GM19035 (cell line): Measurements from ENCODE around the gene SELENON.

Source experiments
- ATAC-seq: cut with Tn5 transposase; IDR thresholded peaks from one replicate; pipeline ENCODE4 v1.9.1; 2021; ENCODE audit not compliant: unreplicated experiment

SELENON gene

DNA sequence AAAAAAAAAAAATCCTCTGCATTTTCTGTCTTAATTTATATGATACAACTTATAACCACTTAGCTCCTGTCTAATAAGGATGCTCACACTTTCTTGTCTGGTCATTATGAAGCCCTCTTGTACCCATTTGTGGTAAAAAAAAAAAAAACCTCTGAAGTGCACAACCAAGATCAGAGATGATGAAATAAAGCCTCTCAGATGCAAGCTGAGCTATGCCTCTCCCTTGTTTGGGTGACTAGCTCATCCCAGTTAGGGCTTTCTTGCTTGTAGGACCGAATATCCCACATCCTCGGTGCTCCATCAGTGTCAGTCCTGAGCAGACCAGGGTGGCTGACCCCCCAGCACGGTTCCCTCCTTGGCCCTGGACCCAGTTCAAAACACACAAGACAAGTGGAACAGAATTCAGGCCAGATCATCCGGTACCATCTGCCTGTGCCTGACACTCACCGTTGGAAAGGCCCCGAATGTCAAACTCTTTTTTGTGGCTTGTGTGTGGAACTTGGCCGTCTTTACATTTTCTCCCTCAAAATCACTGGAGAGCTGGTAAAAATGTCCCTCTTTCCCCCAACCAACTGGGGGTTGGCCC is 6.3 kb upstream of the SELENON start:
- no peak for ATAC-seq

GRCh38 chr1:25794325-25794724 is 5.7 kb upstream of the SELENON start:
- ATAC-seq, result no peak

- no peak for ATAC-seq
Observed at GRCh38 chr1:25795211-25795610, 4.8 kb upstream of the SELENON start.

DNA sequence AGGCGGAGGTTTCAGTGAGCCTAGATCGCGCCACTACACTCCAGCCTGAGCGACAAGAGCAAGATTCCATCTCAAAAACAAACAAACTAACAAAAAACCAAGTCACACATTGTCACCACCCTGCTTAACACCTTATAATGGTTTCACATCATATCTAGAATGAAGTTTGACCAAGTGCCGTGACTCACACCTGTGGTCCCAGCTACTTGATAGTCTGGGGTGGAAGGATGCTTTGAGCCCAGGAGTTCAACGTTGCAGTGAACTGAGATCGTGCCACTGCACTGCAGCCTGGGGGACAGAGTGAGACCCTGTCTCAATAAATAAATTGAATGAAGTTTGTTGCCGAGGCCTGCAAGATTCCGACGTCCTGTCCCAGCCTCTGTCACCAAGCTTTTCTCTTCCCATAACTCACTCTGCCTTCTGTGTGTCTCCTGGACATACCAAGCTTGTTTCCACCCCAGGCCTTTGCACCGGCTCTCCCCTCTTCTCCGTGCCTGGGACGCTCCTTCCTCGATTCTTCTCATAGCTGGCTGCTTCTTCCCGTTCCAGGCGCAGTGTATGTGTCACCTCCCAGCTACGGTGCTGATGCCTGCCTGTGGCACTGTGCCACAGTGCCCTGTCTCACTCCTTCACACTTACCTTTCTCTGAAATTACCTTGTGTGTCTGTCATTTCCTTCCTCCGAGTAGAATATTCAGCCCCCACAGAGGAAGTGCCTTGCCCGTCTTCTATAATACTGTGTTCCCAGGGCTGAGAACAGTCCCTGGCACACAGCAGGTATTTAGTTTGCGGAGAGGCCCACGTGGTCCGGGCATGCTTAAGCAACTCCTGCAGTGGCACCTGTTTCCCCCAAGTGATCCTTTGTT is 3.8 kb upstream of the SELENON start:
- no peak for ATAC-seq

DNA sequence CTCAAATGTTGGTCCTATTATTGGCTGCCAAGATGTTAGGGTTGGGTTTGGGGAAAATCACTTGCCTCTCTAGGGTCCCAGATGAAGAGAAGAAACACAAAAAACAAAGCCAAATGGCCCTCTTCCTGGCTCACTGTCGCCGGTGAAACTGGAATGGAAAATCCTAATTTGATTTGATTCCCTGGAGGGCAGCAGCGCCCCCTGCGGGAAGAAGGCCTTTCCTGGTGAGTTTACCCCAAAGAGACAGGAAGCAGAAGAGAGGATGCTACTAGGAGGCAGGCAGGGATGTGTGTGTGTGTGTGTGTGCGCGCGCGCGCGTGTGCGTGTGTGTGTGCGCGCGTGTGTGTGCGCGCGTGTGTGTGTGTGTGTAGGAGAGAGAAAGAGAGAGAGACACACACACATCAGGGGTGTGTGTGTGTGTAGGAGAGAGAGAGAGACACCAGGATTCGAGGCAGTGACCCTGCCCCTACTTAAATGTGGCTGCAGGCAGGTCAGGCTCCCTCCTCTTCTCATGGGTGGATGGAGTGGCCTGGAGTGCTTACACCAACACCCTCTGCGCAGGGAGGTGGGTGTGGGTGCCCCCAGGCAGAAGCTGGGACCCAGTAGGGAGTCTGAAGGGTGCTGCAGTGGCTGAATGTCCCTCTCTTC is 3.1 kb upstream of the SELENON start:
- ATAC-seq, result no peak

GRCh38 chr1:25797939-25798338 is 2.1 kb upstream of the SELENON start:
- ATAC-seq, result no peak

- ATAC-seq, result no peak
Observed at GRCh38 chr1:25798666-25799351, 1.2 kb upstream of the SELENON start.

DNA sequence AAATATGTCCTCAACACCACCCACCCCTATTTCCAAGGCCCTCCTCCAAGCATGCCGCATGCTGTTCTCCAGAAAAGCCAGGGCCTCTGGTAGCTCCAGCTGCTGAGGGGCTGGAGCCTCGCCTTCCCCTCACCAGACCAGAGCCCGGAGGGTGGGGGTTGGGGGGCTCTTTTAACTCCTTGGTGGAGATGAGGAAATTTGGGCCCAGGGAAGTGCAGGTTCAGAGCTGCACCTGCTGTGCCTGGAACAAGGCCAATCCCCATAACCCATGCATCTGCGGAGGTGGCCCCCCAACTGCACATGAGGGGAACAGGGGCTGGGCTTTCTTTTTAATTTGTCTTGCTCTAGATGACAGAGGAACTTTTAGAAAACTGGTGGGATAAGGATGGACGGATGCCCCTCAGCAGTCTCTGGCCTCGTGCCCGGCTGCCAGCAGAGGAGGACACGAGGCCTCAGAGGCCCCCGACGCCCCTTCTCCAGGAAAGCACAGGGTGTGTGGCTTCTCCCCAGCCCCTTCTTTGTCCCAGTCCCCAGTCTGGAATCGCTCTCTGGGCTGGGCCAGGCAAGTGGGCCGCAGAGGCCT is 550 bp upstream of the SELENON start:
- ATAC-seq, result no peak

GRCh38 chr1:25800703-25801377 is 847 bp downstream of the SELENON start:
- ATAC-seq, result no peak

DNA sequence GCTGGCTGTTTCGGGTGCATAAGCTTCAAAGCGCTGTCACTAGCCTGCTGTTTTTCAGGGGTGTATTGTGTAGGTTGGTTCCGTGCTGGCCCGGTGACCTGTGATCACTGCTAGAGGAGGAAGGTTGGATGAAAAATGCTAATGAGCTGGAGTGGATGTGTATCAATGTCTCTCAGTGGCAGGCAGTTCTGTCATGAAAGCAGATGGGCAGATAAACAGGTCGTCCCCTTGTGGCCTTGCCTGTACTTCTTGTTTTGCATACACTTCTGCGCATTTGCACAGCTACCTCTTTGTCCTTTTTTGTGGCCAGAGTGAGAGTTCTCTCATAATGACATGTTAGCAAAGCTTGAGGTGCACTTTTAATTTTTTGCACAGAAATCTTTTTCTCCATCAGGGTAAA is 2.9 kb downstream of the SELENON start:
- ATAC-seq, result peak; percentile 57

GRCh38 chr1:25803368-25803767 is 3.4 kb downstream of the SELENON start:
- ATAC-seq, result no peak

GRCh38 chr1:25804244-25804963 is 4.4 kb downstream of the SELENON start:
- ATAC-seq, result no peak

GRCh38 chr1:25804964-25805862 is 5.2 kb downstream of the SELENON start:
- no peak for ATAC-seq

- ATAC-seq, result no peak
Observed at GRCh38 chr1:25805863-25806225, 5.9 kb downstream of the SELENON start.

DNA sequence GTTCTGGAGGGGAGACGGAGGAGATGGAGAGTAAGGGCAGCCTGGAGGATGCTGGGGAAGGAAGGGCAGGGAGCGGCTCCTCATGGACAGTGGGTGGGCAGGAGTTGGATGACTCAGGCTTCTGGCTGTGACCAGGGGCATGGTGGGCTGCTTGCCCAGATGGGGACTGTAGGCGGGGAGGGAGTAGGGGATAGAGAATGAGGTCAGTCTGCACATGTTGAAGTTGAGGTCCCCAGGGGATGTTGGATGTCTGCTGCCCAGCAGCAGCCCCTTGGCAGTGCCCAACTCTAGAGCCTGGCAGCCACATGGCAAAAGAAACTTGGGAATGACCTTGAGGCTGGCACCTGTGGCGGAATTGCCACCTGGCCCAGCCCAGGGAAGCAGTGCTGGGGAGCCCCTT is 6.4 kb downstream of the SELENON start:
- ATAC-seq, result no peak

- no peak for ATAC-seq
Observed at GRCh38 chr1:25807480-25808390, 7.7 kb downstream of the SELENON start.

DNA sequence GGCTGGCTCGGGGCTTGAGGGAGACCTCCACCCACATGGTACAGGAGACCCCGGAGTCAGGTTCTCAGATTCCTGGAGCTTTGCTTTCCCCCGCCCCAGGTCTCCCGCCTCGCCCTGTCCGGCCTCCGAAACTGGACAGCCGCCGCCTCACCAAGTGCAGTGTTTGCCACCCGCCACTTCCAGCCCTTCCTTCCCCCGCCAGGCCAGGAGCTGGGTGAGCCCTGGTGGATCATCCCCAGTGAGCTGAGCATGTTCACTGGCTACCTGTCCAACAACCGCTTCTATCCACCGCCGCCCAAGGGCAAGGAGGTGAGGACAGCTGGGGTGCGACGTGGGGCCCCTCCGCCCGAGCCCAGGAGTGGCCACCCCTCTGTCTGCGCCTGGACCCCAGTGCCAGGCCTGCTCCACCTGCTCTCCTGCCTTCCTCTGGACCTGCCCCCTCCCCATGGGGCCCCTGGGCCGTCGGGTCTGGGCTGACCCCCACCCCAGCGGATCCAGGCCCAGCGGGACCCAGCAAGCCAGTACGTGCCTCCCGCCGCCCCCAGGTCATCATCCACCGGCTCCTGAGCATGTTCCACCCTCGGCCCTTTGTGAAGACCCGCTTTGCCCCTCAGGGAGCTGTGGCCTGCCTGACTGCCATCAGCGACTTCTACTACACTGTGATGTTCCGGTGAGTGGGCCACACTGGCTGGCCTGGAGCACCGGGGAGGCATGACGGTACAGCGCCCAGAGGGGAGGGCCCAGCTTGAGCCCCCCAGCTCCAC is 8.7 kb downstream of the SELENON start:
- no peak for ATAC-seq
